Kidney epithelial cell (primary cell): ENCODE measurements around the gene DDX54. TPM values are rescaled to one million over a fixed set of nuclear protein-coding genes. Genes with fewer than 3 reads are reported as not detected.

Source experiments
- DNase-seq: peaks from one replicate; pipeline ENCODE4 v3.0.0-alpha.2; 2010; ENCODE audit warnings: low read depth
- H3K27me3 ChIP-seq: 2 replicates; pipeline ENCODE4 v1.6.0; 2011; ENCODE audit warnings: low read length; ENCODE audit not compliant: control insufficient read depth, insufficient read depth
- H3K36me3 ChIP-seq: 2 replicates; pipeline ENCODE4 v1.5.1; 2011; ENCODE audit warnings: low read length; ENCODE audit not compliant: control insufficient read depth, insufficient read depth
- H3K4me3 ChIP-seq: 2 replicates; pipeline ENCODE4 v1.5.1; 2011; ENCODE audit warnings: low read depth, mild to moderate bottlenecking, control low read depth, low read length
- total RNA-seq: library from RNA; depleted of rRNA; stranded (reverse); fragments of >200 nt; gene quantifications from 2 replicates; pipeline ENCODE4 v1.2.3, GENCODE V29; 2015
- TF ChIP-seq, protein P1 (sequence below): IDR thresholded peaks from 2 replicates; pipeline ENCODE4 v1.5.1; 2011; ENCODE audit warnings: mild to moderate bottlenecking, moderate library complexity, low read length, control low read depth, inconsistent platforms; ENCODE audit not compliant: insufficient read depth, poor library complexity, severe bottlenecking

The DDX54 gene
- total RNA-seq, 1 donor from 2014 or later = 77.6 TPM

DNA sequence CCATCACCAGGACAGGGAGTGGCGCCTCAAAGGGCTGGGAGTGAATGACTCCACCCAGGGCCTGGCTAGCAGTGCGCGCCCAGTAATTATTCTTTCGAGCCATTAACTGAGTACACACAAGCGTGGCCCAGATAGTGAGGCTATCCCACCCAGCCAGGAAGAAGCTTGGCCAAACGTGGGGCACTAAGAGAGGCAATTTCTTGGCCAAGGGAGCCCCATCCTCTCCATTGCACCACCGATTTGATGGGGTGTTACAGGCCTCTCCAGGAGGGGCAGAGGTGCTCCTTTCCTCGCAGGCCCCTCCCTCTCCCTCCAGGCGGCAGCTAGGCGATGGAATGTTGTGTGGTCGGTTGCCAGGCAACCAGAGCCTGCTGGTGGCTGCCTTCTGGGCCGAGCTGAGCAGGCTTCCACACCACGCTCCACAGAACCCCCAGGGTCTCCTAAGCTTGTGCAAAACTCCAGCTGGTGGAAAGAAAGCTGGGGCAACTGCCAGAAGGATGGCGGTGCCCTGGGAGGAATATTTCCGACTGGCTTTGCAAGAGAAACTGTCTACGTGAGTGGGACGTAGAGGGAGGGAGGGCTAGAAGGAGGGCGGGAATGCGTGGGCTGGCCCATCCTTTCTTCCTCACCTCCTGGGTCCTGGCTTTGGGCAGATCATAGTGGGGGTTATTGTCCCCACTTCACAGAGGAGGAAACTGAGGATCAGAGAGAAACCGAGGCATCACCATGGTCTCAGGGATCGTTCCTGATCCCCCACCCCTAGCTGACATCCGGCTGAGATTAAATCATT lies 35.7 kb downstream of the DDX54 start, which contains the start of gene CFAP73:
Gene CFAP73 (plus strand): TSS at position 364 of the 790 bp plus-strand sequence. CDS start 134 bp downstream, at position 498.
- Histone ChIP-seq H3K36me3 (no peaks in the 10 kb centered on the region), H3K4me3 (no peak within 1 kb of the TSS), H3K27me3 (peaks cover 24% of the 10 kb centered on the region)
- peak; percentile 88 for DNase-seq
- TF ChIP-seq, protein P1, sequence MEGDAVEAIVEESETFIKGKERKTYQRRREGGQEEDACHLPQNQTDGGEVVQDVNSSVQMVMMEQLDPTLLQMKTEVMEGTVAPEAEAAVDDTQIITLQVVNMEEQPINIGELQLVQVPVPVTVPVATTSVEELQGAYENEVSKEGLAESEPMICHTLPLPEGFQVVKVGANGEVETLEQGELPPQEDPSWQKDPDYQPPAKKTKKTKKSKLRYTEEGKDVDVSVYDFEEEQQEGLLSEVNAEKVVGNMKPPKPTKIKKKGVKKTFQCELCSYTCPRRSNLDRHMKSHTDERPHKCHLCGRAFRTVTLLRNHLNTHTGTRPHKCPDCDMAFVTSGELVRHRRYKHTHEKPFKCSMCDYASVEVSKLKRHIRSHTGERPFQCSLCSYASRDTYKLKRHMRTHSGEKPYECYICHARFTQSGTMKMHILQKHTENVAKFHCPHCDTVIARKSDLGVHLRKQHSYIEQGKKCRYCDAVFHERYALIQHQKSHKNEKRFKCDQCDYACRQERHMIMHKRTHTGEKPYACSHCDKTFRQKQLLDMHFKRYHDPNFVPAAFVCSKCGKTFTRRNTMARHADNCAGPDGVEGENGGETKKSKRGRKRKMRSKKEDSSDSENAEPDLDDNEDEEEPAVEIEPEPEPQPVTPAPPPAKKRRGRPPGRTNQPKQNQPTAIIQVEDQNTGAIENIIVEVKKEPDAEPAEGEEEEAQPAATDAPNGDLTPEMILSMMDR = no peak

DNA sequence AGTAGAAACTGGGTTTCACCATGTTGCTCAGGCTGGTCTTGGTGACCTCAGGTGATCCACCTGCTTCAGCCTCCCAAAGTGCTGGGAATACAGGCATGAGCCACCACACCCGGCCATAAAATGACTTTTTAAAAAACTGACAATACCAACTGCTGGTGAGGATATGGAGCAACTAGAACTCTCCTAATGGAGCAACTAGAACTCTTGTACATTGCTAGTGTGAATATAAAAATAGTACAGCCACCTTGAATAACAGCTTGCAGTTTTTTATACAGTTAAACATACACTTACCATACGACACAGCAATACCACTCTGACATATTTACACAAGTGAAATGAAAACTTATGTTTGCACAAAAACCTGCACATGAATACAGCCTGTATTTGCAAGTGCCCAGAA lies 38.3 kb downstream of the DDX54 start:
- TF ChIP-seq, protein P1 = no peak
- no peak for DNase-seq
- Histone ChIP-seq H3K36me3 (no peaks in the 10 kb centered on the region), H3K27me3 (peaks cover 6% of the 10 kb centered on the region), H3K4me3 (no peak overlapping the region)

DNA sequence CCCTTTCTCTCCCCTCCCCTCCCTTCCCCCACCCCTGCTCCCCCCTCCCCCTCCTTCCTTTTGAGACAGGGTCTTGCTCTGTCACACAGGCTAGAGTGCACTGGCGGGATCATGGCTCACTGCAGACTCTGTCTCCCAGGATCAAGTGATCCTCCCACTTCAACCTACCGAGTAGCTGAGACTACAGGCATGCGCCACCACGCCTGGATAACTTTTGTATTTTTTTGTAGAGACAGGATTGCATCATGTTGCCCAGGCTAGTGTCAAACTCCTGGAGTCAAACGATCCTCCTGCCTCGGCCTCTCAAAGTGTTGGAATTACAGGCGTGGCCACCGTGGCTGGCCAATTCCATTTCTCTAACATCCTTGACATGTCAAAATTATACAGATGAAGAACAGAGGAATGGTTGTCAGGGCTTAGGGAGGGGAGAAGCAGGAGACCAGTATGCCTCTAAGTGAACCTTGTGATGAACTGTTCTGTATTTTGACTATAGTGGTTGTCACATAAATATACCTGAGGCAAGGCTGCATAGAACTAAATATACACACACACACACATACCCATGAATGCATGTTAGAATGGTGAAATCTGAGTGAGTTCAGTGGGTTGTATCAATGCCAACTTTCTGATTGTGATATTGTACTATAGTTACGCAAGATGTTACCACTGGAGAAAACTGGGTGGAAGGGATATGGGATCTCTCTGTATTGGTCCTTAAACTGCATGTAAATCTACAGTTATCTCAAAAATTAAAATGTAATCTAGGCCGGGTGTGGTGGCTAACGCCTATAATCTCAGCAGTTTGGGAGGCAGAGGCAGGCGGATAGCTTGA lies 39.3 kb downstream of the DDX54 start:
- TF ChIP-seq, protein P1 = no peak
- no peak for DNase-seq
- H3K4me3 ChIP-seq = no peak overlapping the region
- H3K27me3 ChIP-seq = peaks cover 5% of the 10 kb centered on the region
- no peaks in the 10 kb centered on the region for H3K36me3 ChIP-seq

DNA sequence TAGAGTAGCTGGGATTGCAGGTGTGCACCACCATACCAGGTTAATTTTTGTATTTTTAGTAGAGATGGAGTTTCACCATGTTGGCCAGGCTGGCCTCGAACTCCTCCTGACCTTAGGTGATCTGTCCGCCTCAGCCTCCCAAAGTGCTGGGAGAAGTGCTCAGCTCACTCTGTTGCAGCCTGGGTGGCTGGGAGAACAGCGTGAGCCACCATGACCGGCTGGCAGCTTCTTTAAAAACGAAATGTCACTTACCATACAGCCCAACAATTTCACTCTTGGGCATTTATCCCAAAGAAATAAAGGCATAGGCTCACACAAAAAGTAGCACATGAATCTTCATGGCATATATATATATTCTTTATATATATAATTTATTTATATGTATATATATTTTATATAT lies 40.5 kb downstream of the DDX54 start:
- TF ChIP-seq, protein P1 = no peak
- H3K4me3 ChIP-seq = no peak overlapping the region
- H3K27me3 ChIP-seq = no peaks in the 10 kb centered on the region
- DNase-seq = no peak
- H3K36me3 ChIP-seq = no peaks in the 10 kb centered on the region

DNA sequence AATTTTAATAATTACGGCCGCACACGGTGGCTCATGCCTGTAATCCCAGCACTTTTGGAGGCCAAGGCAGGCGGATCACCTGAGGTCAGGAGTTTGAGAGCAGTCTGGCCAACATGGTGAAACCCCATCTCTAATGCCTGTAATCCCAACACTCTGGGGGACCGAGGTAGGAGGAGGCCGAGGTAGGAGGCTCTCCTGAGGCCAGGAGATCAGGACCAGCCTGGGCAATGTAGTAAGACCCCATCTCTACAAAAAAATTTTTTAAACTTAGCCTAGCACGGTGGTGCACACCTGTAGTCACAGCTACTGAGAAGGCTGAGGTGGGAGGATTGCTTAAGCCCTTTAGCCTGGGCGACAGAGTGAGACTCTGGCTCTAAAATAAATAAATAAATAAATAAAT lies 41.3 kb downstream of the DDX54 start:
- DNase-seq = no peak
- TF ChIP-seq, protein P1 = no peak
- H3K27me3 ChIP-seq = no peaks in the 10 kb centered on the region
- no peak overlapping the region for H3K4me3 ChIP-seq
- H3K36me3 ChIP-seq = no peaks in the 10 kb centered on the region
